K562 (cell line): ENCODE results near the gene ARMC7. TPM values are rescaled to one million over a fixed set of nuclear protein-coding genes. Genes with fewer than 3 reads are reported as not detected.
A peak's percentile ranks its signal among the peaks of the same experiment; 100 is the strongest.

Experiments used
- BRD9 ChIP-seq: fragments of 450-650 bp; IDR thresholded peaks from 2 replicates; pipeline ENCODE4 v1.6.1; 2018; ENCODE audit warnings: low read depth; ENCODE audit not compliant: partially characterized antibody
- COPS2 ChIP-seq: fragments of 450-650 bp; conservative IDR thresholded peaks from 2 replicates; pipeline ENCODE4 v1.6.1; 2016; ENCODE audit warnings: mild to moderate bottlenecking, moderate library complexity
- FIP1L1 ChIP-seq: fragments of 200-400 bp; formaldehyde crosslinking; IDR thresholded peaks from 2 replicates; pipeline ENCODE4 v1.6.1; 2018; ENCODE audit warnings: mild to moderate bottlenecking, low read depth, low read length; ENCODE audit not compliant: poor library complexity, severe bottlenecking
- KAT2B ChIP-seq: IDR thresholded peaks from one replicate; pipeline ENCODE4 v1.6.1; 2012; ENCODE audit warnings: low read depth, mild to moderate bottlenecking, control low read depth, inconsistent platforms, low read length, moderate library complexity
- KLF10 ChIP-seq: fragments of 250-450 bp; sonication (Bioruptor Pico); IDR thresholded peaks from 2 replicates; pipeline ENCODE4 v1.6.1; 2021; ENCODE audit warnings: matching md5 sums
- MECOM ChIP-seq: fragments of 250-450 bp; sonication (Bioruptor Pico); IDR thresholded peaks from 2 replicates; pipeline ENCODE4 v1.8.0; 2022; ENCODE audit warnings: inconsistent platforms
- MLLT1 ChIP-seq, 2 experiments: fragments of 450-650 bp; IDR thresholded peaks; 2 replicates each; pipeline ENCODE4 v1.6.1; 2016
- NR3C1 ChIP-seq: sonication (generic); formaldehyde crosslinking; IDR thresholded peaks from 2 replicates; pipeline ENCODE4 v1.8.1; 2022; ENCODE audit warnings: missing genetic modification reagents
- RCOR1 ChIP-seq, 2 experiments: IDR thresholded peaks; 2 replicates each; pipeline ENCODE4 v1.6.1; 2012; ENCODE audit warnings: low read depth in 2 of 2, low read length in 2 of 2, borderline replicate concordance in 1 of 2, improper control_type of control experiment in 1 of 2
- ZNF197 ChIP-seq: fragments of 200-800 bp; sonication (Bioruptor generic); IDR thresholded peaks from 2 replicates; pipeline ENCODE4 v1.6.1; 2016; ENCODE audit warnings: low read depth, missing genetic modification characterization, missing compliant biosample characterization
- ZNF239 ChIP-seq: fragments of 250-450 bp; sonication (Bioruptor Pico); IDR thresholded peaks from 2 replicates; pipeline ENCODE4 v1.4.0; 2020; ENCODE audit warnings: mild to moderate bottlenecking
- ZNF24 ChIP-seq: fragments of 450-650 bp; IDR thresholded peaks from 2 replicates; pipeline ENCODE4 v1.6.1; 2016
- ZNF583 ChIP-seq: fragments of 250-450 bp; sonication (Bioruptor Pico); IDR thresholded peaks from 2 replicates; pipeline ENCODE4 v1.4.0; 2020
- ZNF639 ChIP-seq, 2 experiments: fragments of 200-800 bp in 1 of 2; sonication (Bioruptor generic) in 1 of 2; sonication (generic) in 1 of 2; formaldehyde crosslinking in 1 of 2; IDR thresholded peaks in 1 of 2; conservative IDR thresholded peaks in 1 of 2; 2 replicates each; pipeline versions ENCODE4 v1.5.0 to v1.6.1; 2016 to 2020; ENCODE audit warnings: missing compliant biosample characterization in 1 of 2, missing genetic modification characterization in 1 of 2, missing genetic modification reagents in 1 of 2
- ZNF766 ChIP-seq: fragments of 200-800 bp; sonication (Bioruptor generic); conservative IDR thresholded peaks from 2 replicates; pipeline ENCODE4 v1.6.1; 2016; ENCODE audit warnings: missing genetic modification characterization, missing compliant biosample characterization
- polyA plus RNA-seq, 8 experiments: library from polyadenylated mRNA; depleted of rRNA in 4 of 8; stranded (reverse) in 5 of 8; unstranded in 3 of 8; fragments of >200 nt; fragmentation: Nextera tagmentation in 2 of 8; fragmentation: Illumina TruSeq in 1 of 8; extraction: Ambion mirVana in 2 of 8; extraction: Trizol in 1 of 8; gene quantifications; 2 replicates each; pipeline versions ENCODE4 v1.2.1 to v1.2.3, GENCODE V29; 2011 to 2014; ENCODE audit warnings: inconsistent platforms in 1 of 8, missing spikeins in 1 of 8
- total RNA-seq, 7 experiments: library from RNA; depleted of rRNA in 6 of 7; stranded (reverse); fragments of >200 nt in 6 of 7; fragmentation: Illumina TruSeq in 2 of 7; extraction: Trizol in 2 of 7; gene quantifications; 2 replicates each; pipeline versions ENCODE4 v1.2.1 to v1.2.3, GENCODE V29; 2011 to 2021; ENCODE audit warnings: low replicate concordance in 1 of 7
- TF ChIP-seq, protein P1 (sequence below): fragments of 250-450 bp; sonication (Bioruptor Pico); IDR thresholded peaks from 2 replicates; pipeline ENCODE4 v1.5.0; 2021; ENCODE audit warnings: mild to moderate bottlenecking, moderate library complexity

Gene ARMC7
- total and polyA plus RNA-seq, 9 of the 15 experiments (the other 6 are each of a cell fraction or from before 2014, with no cell fraction given): 1.4 to 15.2 (median 5.9) TPM

GRCh38 chr17:75124041-75124818 lies 14.5 kb downstream of the ARMC7 start (continued):
- no peak for TF ChIP-seq KLF10 (CRISPR knock-in tag)
- no peak for TF ChIP-seq BRD9
- no peak; the same call in 1 of the 2 replicates for TF ChIP-seq ZNF239
- TF ChIP-seq RCOR1 (IDR thresholded peaks at IDR 0.05; ENCODE audit: borderline replicate concordance in 1 of 2, low read depth in 2 of 2, low read length in 2 of 2): peak in 1 of 2 experiments; percentile 91; a peak in 2 of 4 replicates
- 0 out of 2 replicates have a peak, but pooled peaks have one; percentile 28 for TF ChIP-seq ZNF197 (CRISPR knock-in tag)
- no peak for TF ChIP-seq NR3C1 (CRISPR knock-in tag)
- peak in 1 of 2 experiments; percentile 75; a peak in 1 of 4 replicates for TF ChIP-seq ZNF639 (CRISPR knock-in tag; conservative IDR thresholded peaks at IDR 0.05 in 1 of 2, IDR thresholded peaks at IDR 0.05 in 1 of 2)
- no peak for TF ChIP-seq FIP1L1
- TF ChIP-seq COPS2: no peak
- peak; percentile 73; the same call in 1 of the 2 replicates for TF ChIP-seq ZNF583 (CRISPR knock-in tag)
- TF ChIP-seq ZNF24: no peak
- peak; percentile 36; the same call in 1 of the 2 replicates for TF ChIP-seq MECOM
- TF ChIP-seq, protein P1, sequence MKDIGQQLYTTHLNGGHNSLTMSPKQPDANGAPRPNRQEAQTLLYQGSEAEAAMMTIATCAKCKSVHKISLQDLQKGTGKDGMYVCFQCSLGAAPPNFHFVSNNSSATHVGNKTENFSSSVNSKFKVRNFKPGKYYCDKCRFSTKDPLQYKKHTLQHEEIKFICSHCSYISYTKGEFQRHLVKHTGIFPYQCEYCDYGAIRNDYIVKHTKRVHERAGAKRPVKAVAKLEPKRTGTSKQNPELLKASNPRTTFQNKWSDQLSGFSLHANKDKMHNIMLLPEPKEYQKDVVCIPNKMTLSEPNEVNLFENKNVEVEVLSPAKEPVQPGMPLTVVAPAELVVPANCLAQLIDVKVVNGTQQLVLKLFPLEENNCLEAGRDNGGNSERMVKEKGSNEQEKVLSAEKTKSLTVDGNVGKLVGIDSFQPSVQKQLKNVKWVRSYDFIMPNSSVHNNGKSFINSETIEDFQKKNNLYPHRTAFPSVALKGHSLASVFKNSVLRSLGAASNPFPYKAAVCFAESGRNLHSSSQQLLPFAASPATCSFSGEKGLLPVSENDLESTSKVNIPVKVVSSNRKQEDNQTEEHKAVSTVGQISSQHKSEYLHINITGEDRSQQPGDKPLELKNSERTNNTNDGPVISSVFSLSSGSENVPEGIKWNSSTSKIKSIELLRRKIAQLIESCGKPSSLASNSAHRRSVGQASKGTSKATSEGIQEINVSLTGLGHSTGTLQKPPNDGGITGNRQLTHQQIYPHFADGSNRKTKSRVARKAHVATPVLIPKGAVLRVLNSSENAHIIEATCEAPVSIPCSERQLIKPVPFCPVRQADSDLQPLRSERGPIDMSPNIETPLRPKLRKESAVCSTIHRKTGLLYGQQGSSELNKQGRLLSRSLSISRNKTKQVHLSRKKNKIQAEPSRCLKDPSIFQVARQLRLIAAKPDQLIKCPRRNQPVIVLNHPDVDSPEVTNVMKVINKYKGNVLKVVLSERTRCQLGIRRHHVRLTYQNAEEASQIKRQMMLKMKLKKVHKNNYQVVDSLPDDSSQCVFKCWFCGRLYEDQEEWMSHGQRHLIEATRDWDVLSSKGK (CRISPR knock-in tag): no peak
- TF ChIP-seq MLLT1 (IDR thresholded peaks at IDR 0.05): no peak; a peak in 1 of 4 replicates
- no peak for TF ChIP-seq KAT2B
- TF ChIP-seq ZNF766 (CRISPR knock-in tag): peak; percentile 55; the same call in 1 of the 2 replicates
